ENCODE measurements around the gene CLTC.

DNA sequence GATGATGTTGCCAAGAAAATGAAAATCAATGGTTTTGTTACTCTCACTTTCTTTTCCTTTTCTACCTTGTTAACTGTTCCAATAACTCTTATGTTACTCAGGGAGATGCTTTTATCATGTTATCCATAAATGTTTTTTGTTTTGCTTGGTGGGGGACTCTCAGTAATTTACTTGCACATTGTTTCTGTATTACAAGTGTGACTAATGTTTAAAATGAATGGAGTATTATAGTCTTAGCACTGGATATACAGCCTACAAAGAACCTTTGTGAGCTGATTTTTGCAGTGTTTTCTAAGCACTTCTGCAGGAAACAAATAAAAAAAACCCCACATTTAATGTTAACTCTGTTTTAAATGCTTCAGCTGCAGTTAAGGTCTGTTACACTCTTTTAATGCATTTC is 99.8 kb downstream of the CLTC start:
- TF ChIP-seq, protein P1, sequence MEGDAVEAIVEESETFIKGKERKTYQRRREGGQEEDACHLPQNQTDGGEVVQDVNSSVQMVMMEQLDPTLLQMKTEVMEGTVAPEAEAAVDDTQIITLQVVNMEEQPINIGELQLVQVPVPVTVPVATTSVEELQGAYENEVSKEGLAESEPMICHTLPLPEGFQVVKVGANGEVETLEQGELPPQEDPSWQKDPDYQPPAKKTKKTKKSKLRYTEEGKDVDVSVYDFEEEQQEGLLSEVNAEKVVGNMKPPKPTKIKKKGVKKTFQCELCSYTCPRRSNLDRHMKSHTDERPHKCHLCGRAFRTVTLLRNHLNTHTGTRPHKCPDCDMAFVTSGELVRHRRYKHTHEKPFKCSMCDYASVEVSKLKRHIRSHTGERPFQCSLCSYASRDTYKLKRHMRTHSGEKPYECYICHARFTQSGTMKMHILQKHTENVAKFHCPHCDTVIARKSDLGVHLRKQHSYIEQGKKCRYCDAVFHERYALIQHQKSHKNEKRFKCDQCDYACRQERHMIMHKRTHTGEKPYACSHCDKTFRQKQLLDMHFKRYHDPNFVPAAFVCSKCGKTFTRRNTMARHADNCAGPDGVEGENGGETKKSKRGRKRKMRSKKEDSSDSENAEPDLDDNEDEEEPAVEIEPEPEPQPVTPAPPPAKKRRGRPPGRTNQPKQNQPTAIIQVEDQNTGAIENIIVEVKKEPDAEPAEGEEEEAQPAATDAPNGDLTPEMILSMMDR (IDR thresholded peaks at IDR 0.05), result no peak
- no peak for TF ChIP-seq ZFX (IDR thresholded peaks at IDR 0.05; ENCODE audit: borderline replicate concordance)

Data from 22Rv1 (cell line).